SK-N-MC (cell line): ENCODE results near the gene PEX5L.
A peak's percentile ranks its signal among the peaks of the same experiment; 100 is the strongest.
"Not testable (repeated sequence)": the region's sequence is repeated elsewhere in the genome, so short reads cannot be mapped to it uniquely, and the experiment has no call there.

ENCODE experiments used
- DNase-seq: peaks from one replicate; pipeline ENCODE4 v3.0.0-alpha.2; 2011; ENCODE audit warnings: low read depth, low spot score
- H3K27ac ChIP-seq: fragments of 200-600 bp; sonication (generic); 2 replicates; pipeline ENCODE4 v1.5.1; 2016; ENCODE audit warnings: mixed run types
- H3K36me3 ChIP-seq: fragments of 200-600 bp; sonication (generic); 2 replicates; pipeline ENCODE4 v1.6.1; 2017; ENCODE audit warnings: antibody characterized with exemption, low read length, mixed read lengths; ENCODE audit not compliant: insufficient read depth
- H3K4me3 ChIP-seq: fragments of 200-600 bp; sonication (generic); 2 replicates; pipeline ENCODE4 v1.5.1; 2016
- H3K9ac ChIP-seq: fragments of 200-600 bp; sonication (generic); 2 replicates; pipeline ENCODE4 v1.8.0; 2017; ENCODE audit warnings: mixed run types, mixed read lengths; ENCODE audit not compliant: insufficient read length
- H3K9me3 ChIP-seq: fragments of 200-600 bp; sonication (generic); 2 replicates; pipeline ENCODE4 v1.6.1; 2017; ENCODE audit warnings: low read depth, mild to moderate bottlenecking, antibody characterized with exemption, low read length, moderate library complexity, mixed read lengths
- EZH2 ChIP-seq: fragments of 200-600 bp; sonication (generic); IDR thresholded peaks from one replicate; pipeline ENCODE4 v1.6.1; 2017; ENCODE audit warnings: antibody characterized with exemption
- FOXP2 ChIP-seq: optimal IDR thresholded peaks from 2 replicates; pipeline ENCODE3; 2011; ENCODE audit warnings: mild to moderate bottlenecking, moderate library complexity; ENCODE audit not compliant: insufficient read depth; ENCODE audit errors: extremely low read length, control extremely low read depth
- POLR2AphosphoS5 ChIP-seq: IDR thresholded peaks from 2 replicates; pipeline ENCODE4 v1.6.1; 2012; ENCODE audit warnings: mild to moderate bottlenecking, low read depth, low read length, borderline replicate concordance

The PEX5L gene

DNA sequence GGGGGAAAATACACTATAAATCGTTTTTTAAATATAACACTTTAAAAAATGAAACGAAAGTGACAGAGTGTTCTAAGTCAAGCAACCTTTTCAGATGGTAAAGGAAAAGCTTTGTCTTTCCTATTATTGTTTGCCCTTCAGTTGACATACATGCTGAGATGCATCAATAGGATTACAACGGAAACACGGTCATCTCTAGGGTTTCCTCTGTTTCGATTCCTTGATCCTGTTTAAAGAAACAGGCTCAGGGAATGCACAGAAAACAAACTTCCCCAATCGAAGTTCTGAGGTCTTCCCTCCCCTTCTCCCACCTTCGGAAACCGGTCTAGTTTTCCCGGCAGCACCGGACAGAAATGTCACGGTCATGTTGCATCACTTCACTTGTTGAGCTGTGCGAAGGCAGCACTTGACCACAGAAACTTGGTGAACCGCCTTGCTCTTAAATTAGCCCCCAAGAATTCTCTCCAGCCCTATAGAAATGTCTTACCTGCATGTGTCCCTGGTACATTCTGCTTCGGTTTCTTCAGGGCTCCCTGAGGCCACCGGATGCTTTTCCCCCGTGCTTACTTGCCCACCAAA, 556 bp downstream of the PEX5L start:
- peak overlapping the region; percentile 47 for H3K4me3 ChIP-seq
- no peak overlapping the region for H3K9ac ChIP-seq
- DNase-seq: no peak
- H3K36me3 ChIP-seq: no peaks in the 10 kb centered on the region
- peak; percentile 77 for TF ChIP-seq EZH2
- no peak for TF ChIP-seq FOXP2
- no peak for TF ChIP-seq POLR2AphosphoS5
- no peak overlapping the region for H3K27ac ChIP-seq
- no peaks in the 10 kb centered on the region for H3K9me3 ChIP-seq

- H3K9ac ChIP-seq: no peak overlapping the region
Measured at GRCh38 chr3:180026997-180027396, 9.7 kb downstream of the PEX5L start.

DNA sequence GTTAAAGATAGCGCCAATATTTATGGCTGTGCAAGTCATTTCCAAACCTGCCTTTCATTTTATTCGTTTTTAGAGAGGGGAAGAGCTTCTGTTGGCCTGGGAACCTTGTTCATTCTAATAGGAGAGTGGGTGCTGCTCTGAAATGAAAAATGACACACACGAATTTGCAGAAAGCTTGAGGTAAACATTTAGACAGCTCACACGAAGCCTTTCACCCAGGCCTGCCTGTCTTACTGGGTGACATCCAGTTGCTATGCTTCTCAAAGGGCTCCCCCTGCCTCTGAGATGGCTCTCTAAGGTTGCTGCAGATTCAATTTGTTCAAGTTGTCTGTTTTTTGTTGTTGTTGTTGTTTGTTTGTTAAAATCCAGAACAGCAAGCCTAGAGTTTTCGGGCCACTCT, 18.2 kb downstream of the PEX5L start:
- H3K36me3 ChIP-seq: no peaks in the 10 kb centered on the region
- no peak overlapping the region for H3K4me3 ChIP-seq
- no peak for TF ChIP-seq EZH2
- no peak for TF ChIP-seq POLR2AphosphoS5
- H3K9me3 ChIP-seq: no peaks in the 10 kb centered on the region
- no peak for DNase-seq
- H3K27ac ChIP-seq: no peak overlapping the region
- H3K9ac ChIP-seq: no peak overlapping the region

More at GRCh38 chr3:180026997-180027396, 9.7 kb downstream of the PEX5L start:
- DNase-seq: no peak
- H3K4me3 ChIP-seq: no peak overlapping the region
- no peaks in the 10 kb centered on the region for H3K36me3 ChIP-seq
- TF ChIP-seq POLR2AphosphoS5: no peak
- no peak for TF ChIP-seq FOXP2
- TF ChIP-seq EZH2: no peak
- H3K27ac ChIP-seq: no peak overlapping the region
- no peaks in the 10 kb centered on the region for H3K9me3 ChIP-seq

- Histone ChIP-seq H3K36me3 (no peaks in the 10 kb centered on the region), H3K9me3 (no peaks in the 10 kb centered on the region), H3K9ac (no peak overlapping the region), H3K4me3 (no peak overlapping the region), H3K27ac (no peak overlapping the region)
- TF ChIP-seq POLR2AphosphoS5 (no peak), FOXP2 (no peak), EZH2 (no peak)
- DNase-seq: no peak
Measured at GRCh38 chr3:180017846-180018245, 18.9 kb downstream of the PEX5L start.

- H3K27ac ChIP-seq: no peak overlapping the region
- no peak overlapping the region for H3K9ac ChIP-seq
- no peaks in the 10 kb centered on the region for H3K9me3 ChIP-seq
- TF ChIP-seq FOXP2 (no peak), POLR2AphosphoS5 (no peak), EZH2 (no peak)
- no peak for DNase-seq
- no peaks in the 10 kb centered on the region for H3K36me3 ChIP-seq
- no peak overlapping the region for H3K4me3 ChIP-seq
Measured at GRCh38 chr3:180011927-180012326, 24.8 kb downstream of the PEX5L start.

GRCh38 chr3:180008318-180008717, 28.4 kb downstream of the PEX5L start:
- not testable (repeated sequence) for H3K9me3 ChIP-seq, H3K9ac ChIP-seq, H3K27ac ChIP-seq, H3K36me3 ChIP-seq, DNase-seq, H3K4me3 ChIP-seq

DNA sequence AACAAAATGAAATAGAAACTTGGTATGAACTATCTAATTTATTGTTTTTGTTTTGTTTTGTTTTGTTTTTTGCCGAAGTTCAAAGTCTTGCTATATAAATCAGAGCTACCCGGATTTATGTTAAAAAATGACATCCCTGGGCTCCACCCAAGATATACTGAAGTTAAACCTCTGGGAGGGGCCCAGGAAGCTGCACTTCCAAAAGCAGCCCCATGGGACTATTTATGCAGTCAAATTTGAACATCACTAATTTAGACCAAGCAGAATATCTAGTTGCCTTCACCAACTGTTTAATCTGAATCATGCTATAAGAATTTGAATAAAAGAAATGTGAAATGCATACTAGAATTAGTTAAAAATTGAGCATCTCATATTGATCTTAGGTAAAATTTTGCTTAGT, 32.2 kb downstream of the PEX5L start:
- no peak for DNase-seq
- TF ChIP-seq FOXP2: no peak
- no peak for TF ChIP-seq EZH2
- no peak for TF ChIP-seq POLR2AphosphoS5
- H3K27ac ChIP-seq: no peak overlapping the region

GRCh38 chr3:180002006-180002405, 34.7 kb downstream of the PEX5L start:
- DNase-seq: no peak
- no peak for TF ChIP-seq EZH2
- no peak for TF ChIP-seq FOXP2
- TF ChIP-seq POLR2AphosphoS5: no peak
- H3K27ac ChIP-seq: no peak overlapping the region

More for the DNA sequence above, 32.2 kb downstream of the PEX5L start:
- H3K4me3 ChIP-seq: no peak overlapping the region
- H3K9ac ChIP-seq: no peak overlapping the region
- no peaks in the 10 kb centered on the region for H3K9me3 ChIP-seq
- no peaks in the 10 kb centered on the region for H3K36me3 ChIP-seq

GRCh38 chr3:180000500-180000899, 36.2 kb downstream of the PEX5L start:
- Histone ChIP-seq H3K9ac (no peak overlapping the region), H3K27ac (no peak overlapping the region), H3K9me3 (no peaks in the 10 kb centered on the region), H3K36me3 (no peaks in the 10 kb centered on the region), H3K4me3 (no peak overlapping the region)
- DNase-seq: no peak
- no peak for TF ChIP-seq POLR2AphosphoS5
- TF ChIP-seq FOXP2: no peak
- no peak for TF ChIP-seq EZH2

More at GRCh38 chr3:180002006-180002405, 34.7 kb downstream of the PEX5L start:
- no peak overlapping the region for H3K9ac ChIP-seq
- no peaks in the 10 kb centered on the region for H3K36me3 ChIP-seq
- H3K4me3 ChIP-seq: no peak overlapping the region
- no peaks in the 10 kb centered on the region for H3K9me3 ChIP-seq
